ENCODE results near the gene SLC15A5.

- TF ChIP-seq CTCF (conservative IDR thresholded peaks at IDR 0.05) (no peak), EZH2 (IDR thresholded peaks at IDR 0.05; ENCODE audit: low read depth) (no peak)
Observed at GRCh38 chr12:16154990-16155389, 122.5 kb downstream of the SLC15A5 start.

Data from PC-9 (cell line).